ENCODE measurements around the gene SIN3A.

SIN3A gene

DNA sequence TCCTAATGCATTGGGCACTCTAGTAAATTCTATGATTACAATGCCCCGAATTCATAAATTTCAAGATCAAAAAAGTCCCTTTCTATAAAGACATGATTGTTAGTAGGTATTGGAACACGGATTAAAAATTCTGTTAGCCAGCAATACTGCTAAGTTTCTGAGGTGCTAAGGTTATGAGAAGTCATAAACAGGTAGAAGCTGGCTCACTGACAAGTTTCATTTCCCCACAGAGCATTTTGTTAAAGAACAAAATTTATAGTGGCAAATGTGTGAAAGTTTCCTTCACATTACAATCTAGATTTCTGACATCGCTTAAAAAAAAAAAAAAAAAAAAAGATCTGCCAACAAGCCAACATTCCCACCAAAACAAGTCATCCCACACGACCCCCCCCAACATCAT, 70.7 kb downstream of the SIN3A start:
- DNase-seq (ENCODE audit: low read depth in 2 of 2), result no peak

DNA sequence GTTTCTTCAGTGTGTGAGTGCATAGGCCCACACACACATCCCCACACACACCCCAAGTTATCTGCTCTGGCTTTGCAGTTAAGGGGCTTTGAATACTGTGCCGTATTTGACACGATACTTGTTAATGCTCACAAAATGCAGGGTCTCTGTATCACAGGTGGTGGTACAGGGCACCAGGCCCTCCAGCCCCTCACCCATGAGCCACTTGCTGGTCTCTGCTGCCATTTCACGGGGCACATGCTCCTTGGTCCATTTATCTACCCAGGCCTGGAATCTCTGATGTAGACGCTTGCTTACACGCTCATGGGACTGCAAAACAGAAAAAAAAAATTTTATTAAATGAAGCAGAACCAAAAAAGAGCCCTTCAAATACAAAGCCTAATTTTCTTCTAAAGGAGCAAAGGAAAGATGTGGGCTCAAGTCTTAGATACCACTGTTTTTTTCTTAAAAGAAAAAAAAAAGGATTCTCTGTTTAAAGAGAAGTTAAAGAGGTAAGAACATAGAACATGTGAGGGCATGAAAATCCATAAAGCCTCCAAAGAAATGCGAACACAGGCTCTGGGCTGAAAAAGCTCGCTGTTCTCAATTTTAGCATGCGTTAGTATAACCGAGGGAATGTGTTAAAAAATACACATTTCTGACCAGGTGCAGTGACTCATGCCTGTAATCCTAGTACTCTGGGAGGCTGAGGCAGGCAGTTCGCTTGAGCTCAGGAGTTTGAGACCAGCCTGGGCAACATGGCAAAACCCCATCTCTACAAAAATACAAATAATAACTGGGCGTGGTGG, 79.4 kb downstream of the SIN3A start:
- no peak for DNase-seq (ENCODE audit: low read depth in 2 of 2)

DNA sequence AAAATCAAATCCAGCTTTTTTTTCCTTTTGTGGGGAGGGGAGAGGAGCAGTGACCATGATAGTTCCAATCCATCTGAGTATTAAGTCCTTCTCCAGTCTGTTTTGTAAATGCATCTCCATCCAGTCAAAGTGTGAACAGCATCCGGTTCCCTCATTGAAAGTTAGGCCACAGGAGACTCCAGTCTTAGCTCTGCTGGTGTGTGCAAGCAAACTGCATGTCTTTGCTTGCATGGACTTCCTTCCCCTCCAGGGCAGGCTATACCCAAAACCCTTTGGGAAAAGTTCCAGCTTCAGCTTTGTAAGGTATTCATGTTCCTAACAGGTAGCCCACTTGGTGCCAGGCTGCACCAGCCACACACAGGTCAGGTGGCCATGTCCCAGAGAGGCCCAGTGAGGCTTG, 80.0 kb downstream of the SIN3A start:
- DNase-seq (ENCODE audit: low read depth in 2 of 2), result no peak

GRCh38 chr15:75369897-75370581, 81.5 kb downstream of the SIN3A start:
- DNase-seq (ENCODE audit: low read depth in 2 of 2), result no peak

DNA sequence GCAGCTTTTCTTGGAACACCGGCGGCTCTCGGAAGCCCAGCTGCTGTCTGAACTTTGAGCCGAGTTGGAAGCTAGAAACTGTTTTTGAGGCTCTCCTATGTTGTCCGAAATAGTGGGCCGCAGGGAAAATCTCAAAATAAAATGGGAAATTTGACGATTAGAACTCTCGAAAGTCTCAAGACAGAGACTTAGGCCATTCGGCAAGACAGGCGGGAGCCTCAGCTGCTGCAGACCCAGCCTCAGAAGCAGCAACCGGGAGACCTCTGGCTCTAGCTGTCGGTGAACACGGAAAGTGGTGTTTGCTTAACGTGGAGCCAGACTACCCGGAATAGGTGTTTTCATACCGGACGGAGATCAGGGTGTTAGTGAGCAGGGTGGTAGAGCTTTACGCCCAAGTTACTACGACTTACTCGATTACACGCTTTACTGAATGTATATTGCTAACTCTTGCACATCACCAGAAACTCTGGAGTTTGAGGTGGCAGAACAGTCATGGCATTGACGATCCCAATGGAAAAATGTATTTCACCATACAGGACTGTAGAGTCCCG, 82.7 kb downstream of the SIN3A start:
- no peak for DNase-seq (ENCODE audit: low read depth in 2 of 2)

- peak; percentile 74 to 84 for DNase-seq (ENCODE audit: low read depth in 2 of 2)
Measured at GRCh38 chr15:75367913-75368688, 83.4 kb downstream of the SIN3A start, which contains the start of gene MAN2C1. Gene MAN2C1, minus strand, starts transcription at chr15:75368607. Its CDS starts 24 bp downstream, at chr15:75368583.

DNA sequence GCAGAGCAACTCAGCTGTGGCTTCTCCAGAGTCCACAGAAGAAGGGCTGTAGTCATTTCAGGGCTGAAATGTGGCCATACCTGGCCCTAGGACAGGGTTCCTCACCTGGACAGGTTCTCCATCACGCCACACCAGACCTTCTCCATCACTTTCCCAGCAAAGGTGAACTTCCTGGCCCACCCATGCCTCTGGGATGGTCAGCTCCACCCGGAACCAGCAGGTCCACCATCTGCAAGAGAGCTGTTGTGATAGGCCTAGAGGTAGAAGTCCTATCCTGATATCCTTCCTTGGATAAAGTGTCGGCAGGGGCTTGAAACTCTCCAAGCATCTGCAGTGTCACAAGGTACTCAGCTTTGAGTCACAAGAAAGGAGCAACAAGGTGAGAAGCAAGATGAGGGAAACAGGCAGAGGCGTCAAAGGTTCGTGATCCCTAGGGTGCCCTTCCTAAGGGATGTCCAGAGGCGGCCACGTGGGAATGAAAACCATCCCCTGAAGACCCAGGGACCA, 84.0 kb downstream of the SIN3A start:
- DNase-seq (ENCODE audit: low read depth in 2 of 2), result no peak

DNA sequence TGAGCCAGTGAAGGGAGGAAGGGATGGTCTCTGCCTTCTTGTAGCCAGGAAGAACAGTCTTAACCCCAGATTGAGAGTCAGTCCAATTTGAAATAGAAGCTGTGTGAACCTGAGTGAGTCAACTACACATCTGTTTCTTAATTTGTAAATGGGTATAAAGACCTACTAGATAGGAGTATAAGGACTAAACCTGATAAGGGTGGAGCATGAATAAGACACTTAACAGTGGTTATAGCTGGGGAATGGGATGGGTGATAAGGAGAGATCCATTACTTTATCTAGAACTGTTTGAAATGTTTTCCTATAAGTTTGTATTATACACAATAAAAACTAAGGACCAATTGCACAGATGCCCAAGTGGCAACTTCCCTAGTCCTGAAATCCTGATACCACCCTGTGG, 84.5 kb downstream of the SIN3A start:
- DNase-seq (ENCODE audit: low read depth in 2 of 2), result no peak

GRCh38 chr15:75366163-75366562, 85.3 kb downstream of the SIN3A start:
- no peak for DNase-seq (ENCODE audit: low read depth in 2 of 2)

DNA sequence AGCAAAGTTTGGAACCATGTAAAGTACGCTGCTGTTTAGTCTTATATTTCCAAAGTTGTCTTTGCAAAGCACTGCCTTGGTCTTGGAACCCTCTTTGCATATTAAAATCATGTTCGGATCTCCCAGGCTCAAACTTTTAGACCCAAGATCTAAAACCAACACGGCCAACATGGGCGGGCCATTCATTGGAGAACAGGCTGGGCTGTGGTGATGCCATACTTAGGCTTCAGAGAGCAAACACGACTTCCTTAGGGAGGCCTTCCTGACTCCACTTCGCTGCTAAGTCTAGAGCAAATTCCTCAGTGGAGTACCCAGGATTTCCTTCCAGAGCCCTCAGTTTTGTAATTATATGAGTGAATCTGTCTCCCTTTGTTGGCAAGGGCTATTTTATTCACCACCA, 86.6 kb downstream of the SIN3A start:
- no peak for DNase-seq (ENCODE audit: low read depth in 2 of 2)

DNA sequence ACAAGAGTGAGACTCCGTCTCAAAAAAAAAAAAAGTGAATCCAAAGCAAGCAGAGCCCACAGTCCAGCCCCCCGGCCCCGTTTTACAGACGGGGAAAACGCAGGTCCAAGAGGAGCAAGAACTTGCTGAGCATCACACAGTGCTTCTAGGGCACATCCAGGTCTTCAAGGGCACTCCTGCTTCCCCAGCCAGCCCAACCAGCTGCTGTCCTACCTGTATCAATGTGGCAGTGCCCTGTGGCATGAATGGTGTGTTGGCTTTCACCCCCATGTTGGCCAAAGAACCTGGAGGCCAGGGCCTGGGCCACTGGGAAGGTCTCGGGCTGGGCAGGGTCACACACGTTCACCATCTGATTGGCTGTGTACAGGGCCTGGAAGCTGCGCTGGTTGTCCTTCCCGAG, 87.7 kb downstream of the SIN3A start:
- DNase-seq (ENCODE audit: low read depth in 2 of 2), result no peak

- DNase-seq (ENCODE audit: low read depth in 2 of 2), result no peak
Measured at GRCh38 chr15:75362642-75363249, 88.7 kb downstream of the SIN3A start.

- DNase-seq (ENCODE audit: low read depth in 2 of 2), result no peak
Measured at GRCh38 chr15:75361989-75362641, 89.4 kb downstream of the SIN3A start.

- DNase-seq (ENCODE audit: low read depth in 2 of 2), result no peak
Measured at GRCh38 chr15:75361361-75361988, 90.0 kb downstream of the SIN3A start.

- no peak for DNase-seq (ENCODE audit: low read depth in 2 of 2)
Measured at GRCh38 chr15:75360856-75361255, 90.6 kb downstream of the SIN3A start.

- DNase-seq (ENCODE audit: low read depth in 2 of 2), result no peak
Measured at GRCh38 chr15:75360391-75360790, 91.1 kb downstream of the SIN3A start.

DNA sequence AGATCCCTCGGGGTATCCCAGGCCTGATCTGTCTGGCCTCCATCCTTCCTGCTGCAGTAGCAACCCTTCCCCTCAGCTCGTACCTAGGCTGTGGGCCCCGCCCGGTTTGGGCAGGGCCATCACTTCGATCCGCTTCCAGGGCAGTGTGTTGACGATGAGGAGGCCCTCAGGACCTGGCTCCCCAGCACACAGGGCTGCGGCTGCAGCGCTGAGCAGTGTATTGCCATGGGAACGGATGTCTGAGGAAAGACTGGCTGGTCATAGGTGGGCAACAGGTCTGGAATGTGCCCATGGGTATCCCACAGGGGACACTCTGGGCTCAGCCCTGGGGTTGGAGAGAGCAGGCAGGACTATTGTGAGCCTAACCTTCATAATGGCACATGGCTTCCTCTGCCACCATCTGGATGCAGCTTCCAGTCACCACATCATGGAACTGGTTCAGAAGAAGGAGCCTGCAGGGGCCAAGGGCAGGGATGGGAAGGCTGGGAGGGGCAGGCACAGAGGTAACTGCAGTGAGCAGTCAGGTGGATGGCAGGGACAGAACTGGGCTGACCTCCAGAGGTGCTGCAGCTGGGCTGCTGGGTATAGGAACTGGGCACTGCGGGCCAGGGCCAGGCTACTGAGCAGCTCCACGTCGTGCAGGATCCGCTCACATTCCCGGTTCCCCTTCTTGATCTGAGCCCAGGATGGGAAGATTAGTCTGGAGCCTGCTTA, 91.8 kb downstream of the SIN3A start:
- no peak for DNase-seq (ENCODE audit: low read depth in 2 of 2)

- no peak for DNase-seq (ENCODE audit: low read depth in 2 of 2)
Measured at GRCh38 chr15:75358771-75359536, 92.5 kb downstream of the SIN3A start.
